Upper lobe of left lung (tissue), 4 donors: ENCODE data around the gene VPS26C.

ENCODE experiments used
- EP300 ChIP-seq, 4 donors: sonication (generic); formaldehyde crosslinking; IDR thresholded peaks; one replicate each; pipeline ENCODE4 v1.5.1; 2017; ENCODE audit warnings: antibody characterized with exemption in 4 of 4, control low read depth in 2 of 4
- POLR2A ChIP-seq, 4 donors: fragments of 450-650 bp; IDR thresholded peaks; one replicate each; pipeline ENCODE4 v1.5.1; 2016 to 2017; ENCODE audit warnings: antibody characterized with exemption in 4 of 4, mild to moderate bottlenecking in 2 of 4
- POLR2AphosphoS5 ChIP-seq, 2 donors: sonication (generic); formaldehyde crosslinking; IDR thresholded peaks; one replicate each; pipeline ENCODE4 v1.5.1; 2017; ENCODE audit warnings: antibody characterized with exemption in 2 of 2
- TF ChIP-seq, protein P1 (sequence below), 6 experiments: fragments of 450-650 bp in 4 of 6; fragments of 200-600 bp in 2 of 6; sonication (generic) in 2 of 6; IDR thresholded peaks; one replicate each; pipeline ENCODE4 v1.5.1; 2016 to 2019; ENCODE audit warnings: antibody characterized with exemption in 6 of 6

GRCh38 chr21:37292041-37292440, 24.9 kb upstream of the VPS26C start:
- no peak for TF ChIP-seq POLR2A (IDR thresholded peaks at IDR 0.05)
- TF ChIP-seq, protein P1, sequence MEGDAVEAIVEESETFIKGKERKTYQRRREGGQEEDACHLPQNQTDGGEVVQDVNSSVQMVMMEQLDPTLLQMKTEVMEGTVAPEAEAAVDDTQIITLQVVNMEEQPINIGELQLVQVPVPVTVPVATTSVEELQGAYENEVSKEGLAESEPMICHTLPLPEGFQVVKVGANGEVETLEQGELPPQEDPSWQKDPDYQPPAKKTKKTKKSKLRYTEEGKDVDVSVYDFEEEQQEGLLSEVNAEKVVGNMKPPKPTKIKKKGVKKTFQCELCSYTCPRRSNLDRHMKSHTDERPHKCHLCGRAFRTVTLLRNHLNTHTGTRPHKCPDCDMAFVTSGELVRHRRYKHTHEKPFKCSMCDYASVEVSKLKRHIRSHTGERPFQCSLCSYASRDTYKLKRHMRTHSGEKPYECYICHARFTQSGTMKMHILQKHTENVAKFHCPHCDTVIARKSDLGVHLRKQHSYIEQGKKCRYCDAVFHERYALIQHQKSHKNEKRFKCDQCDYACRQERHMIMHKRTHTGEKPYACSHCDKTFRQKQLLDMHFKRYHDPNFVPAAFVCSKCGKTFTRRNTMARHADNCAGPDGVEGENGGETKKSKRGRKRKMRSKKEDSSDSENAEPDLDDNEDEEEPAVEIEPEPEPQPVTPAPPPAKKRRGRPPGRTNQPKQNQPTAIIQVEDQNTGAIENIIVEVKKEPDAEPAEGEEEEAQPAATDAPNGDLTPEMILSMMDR (IDR thresholded peaks at IDR 0.05) = no peak
- TF ChIP-seq EP300 (IDR thresholded peaks at IDR 0.05) = no peak
- TF ChIP-seq POLR2AphosphoS5 (IDR thresholded peaks at IDR 0.05) = no peak
